ENCODE results near the gene LAMB3.

LAMB3 gene

DNA sequence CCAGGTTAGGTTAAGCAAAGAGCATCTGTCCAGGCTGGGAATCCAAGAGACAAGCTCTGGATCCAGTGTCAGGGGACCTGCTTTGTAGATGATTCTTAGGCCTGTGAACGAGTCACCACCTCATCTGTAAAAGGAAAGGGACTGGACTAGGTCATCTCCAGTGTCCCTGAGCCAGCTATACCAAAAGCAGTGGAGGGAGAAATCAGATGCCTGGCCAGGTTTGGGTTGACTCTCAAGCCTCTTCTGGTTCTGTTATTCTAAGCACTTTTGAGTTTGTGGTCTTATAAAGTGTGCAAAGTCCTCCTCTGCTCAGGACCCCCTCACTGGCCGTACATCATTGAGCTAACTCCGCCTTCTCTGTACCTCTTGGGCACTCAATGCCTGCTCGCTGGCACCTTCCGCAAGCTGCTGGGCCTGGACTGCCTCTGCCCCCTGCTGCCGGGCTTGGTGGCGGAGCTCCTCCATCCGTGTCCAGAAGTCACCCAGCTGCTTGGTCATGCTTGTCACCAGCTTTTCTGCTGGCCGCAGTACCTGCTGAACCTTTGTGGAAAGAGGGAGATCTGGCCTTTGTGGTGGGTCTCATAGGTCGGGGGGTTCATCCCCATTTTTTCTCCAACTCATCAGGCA lies 35.1 kb downstream of the LAMB3 start:
- no peak for DNase-seq

DNA sequence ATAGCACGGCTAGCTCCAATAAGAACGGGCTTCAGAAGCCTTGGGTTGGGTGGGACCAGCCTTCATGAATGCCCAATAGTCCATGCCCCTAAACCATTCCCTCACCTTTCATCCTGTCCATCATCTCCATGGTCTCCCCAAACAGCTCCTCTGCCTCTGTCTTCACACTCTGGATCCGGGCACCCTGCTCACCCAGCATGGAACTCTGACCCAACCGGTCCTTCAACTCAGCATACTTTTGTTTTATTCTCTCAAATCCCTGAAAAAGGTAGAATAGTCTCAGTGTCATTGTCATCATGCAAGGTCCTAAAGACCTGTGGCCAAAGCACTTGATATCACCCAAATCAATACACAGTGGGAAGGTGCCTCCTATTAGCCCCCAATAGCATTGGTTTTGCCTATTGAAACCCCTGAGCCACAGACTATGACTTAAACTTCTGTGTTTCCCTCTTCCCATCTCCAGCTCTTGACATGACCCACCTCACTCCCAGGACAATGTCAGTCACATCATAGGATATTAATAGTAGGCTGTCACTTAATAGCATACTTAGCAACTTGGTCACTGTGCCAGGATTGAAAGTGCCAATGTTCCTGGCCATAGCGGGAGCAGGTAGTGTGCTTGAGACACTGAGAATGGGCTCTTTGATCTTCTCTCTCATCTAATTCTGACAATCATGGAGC lies 35.7 kb downstream of the LAMB3 start:
- no peak for DNase-seq

DNA sequence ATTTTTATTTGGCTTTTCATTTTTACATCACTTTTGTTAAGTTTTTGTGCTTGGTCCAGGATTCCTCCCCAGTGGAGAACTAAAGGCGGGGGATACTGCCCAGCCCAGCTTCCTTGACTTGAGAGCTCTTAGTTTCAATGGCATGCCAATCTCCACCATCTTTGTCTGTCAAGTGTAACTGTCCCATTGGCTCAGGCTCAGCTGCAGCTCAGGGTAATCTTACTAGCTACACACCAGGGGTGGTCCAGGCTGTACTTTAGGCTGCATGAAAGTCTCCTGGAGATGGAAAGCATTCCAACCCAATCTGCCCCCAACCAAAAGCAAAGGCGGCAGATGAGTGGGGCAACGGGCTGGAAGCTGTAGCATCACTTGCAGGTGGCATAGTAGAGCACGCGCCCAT lies 37.3 kb downstream of the LAMB3 start:
- DNase-seq: no peak

DNA sequence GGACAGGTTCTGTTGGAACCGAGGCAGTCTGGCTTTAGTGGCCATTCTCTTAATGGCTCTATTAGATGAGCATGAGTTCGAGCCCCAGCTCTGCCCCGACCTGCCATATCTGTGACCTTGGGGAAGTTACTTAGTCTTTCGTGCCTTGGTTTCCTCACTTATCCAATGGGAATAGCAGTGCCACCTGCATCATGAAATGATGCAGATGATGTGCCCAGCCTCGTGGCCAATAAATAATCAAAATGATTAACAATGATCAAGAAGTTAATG lies 38.1 kb downstream of the LAMB3 start:
- DNase-seq: no peak

DNA sequence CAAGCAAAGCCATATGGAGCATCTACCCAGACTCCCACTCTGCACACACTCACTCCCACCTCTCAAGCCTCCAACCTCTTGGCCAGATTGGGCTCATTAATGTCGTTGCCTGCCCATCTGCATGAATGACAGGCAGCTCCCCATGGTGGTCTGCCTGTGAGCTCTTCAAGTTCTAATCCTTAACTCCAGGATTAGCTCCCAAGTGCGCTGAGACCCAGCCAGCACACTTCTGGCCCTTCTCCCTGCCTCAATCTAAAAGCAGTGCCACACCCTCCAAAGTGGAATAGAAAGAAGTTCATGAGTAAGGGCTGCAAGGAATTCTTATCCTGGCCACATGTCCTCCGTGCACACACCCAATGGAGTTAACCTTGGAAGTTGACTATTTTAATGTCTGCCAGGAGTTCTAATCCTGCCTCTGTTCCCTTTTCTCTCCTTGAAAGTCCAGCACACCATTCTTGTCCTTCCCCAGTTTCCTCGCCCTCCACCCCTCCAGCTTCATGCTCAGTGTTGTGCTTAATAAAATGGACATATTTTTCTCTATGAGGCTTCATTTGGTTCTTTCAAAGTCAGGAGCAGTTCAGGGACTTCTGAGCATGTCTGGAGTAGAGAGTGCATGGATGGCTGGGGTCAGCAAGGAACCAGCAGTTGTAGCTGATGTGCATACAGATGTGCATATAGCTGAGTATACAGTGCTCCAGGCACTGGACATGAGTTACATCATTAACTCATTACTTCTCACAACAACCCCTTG lies 38.6 kb downstream of the LAMB3 start:
- no peak for DNase-seq

- DNase-seq: no peak
Measured at GRCh38 chr1:209612646-209613399, 39.4 kb downstream of the LAMB3 start.

DNA sequence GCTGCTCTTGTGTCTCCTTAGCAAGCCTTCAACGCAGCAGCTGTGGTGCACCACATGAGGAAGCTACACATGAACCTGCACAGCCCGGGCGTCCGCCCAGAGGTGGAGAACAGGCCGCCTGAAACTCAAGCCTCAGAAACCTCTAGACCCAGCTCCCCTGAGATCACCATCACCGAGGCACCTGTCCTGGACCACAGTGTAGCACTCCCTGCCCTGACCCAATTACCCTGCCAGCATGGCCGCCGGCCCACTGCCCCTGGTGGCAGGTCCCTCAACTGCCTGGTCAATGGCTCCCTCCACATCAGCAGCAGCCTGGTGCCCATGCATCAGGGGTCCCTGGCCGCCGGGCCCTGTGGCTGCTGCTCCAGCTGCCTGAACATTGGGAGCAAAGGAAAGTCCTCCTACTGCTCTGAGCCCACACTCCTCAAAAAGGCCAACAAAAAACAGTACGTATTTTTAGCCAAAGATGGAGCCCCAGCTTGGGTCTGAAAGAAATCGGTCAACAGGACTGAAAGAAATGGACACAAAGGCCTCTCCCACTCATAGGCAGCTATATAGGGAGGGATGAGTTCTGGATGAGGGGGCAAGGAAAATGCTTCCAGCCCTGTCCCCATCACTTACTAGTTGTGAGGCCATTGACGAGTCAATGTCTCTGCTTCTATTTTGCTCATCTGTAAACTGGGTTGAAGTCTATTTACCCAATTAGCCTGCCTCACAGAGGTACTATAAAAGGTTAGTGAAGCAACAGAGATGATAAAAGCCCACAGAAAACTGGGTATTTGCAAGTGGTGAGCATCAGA lies 40.3 kb downstream of the LAMB3 start:
- no peak for DNase-seq

- DNase-seq: no peak
Measured at GRCh38 chr1:209610631-209610905, 41.7 kb downstream of the LAMB3 start.

DNA sequence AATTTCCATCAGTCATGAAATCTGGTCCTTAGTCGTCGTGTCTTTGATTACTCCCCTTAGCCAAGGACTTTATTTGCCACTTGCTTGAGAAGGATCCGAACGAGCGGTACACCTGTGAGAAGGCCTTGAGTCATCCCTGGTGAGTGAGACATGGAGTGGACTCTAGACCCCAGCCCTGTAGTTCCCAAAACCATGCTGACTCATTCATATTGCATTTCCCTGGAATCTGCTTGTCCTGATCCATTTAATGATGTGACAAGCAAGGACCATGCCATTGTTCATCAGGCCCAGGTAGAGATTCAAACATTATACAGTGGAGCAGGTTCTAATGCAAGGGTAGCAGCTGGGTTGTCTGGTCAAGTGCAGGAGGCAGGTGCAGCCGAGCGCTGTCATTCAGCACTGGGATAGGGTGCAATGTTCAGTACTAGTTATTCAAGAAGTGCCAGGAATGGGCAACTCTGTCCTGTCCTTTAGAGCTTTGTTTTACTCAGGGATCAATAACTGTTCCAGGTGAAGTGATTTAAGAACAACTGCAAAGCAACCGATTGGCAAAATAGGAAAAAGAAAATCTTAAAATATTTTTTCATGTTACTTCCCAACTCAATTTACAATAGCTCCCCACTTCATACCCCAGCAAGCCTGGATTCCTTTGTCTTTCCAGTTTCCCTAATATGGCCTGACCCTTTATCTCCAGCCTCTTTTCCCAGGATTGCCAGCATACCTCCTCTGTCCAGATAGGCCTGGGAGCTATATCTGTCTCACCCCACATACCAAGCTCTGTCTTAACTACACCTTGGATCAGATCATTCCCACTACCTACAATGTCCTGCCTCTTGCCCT lies 42.2 kb downstream of the LAMB3 start:
- no peak for DNase-seq

- DNase-seq: no peak
Measured at GRCh38 chr1:209609041-209609790, 43.0 kb downstream of the LAMB3 start.

- DNase-seq: no peak
Measured at GRCh38 chr1:209607795-209608178, 44.4 kb downstream of the LAMB3 start.

DNA sequence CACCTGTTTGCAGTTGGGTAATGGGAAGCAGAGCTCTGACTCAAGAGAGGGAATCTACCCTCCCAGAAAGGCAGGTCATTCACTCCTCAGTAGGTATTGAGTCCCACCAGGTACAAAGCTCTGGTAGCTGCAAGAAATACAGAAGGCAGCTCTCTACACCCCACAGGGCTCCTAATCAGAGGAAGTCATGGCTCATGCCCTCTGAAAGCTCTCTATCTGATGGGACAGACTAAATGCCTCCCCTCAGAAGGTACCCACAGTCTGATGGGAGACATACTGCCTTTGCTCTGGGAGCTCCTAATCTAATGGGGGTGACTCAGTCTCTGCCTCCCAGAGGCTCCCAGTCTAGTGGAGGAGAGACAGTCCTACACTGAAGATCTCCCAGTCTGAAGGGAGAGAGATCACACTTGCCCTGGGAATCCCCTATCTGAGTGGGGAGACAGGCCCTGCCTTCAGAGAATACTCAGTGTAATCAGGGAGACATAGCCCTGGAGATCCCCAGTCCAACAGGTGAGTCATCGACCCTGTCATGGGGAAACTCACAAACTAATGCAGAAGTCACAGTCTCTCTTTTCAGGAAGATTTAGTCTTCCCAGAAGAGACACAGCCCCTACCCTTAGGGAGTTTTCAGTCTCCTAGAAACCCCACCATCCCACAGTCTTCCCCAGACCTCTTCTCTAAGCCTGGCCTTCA lies 45.0 kb downstream of the LAMB3 start:
- no peak for DNase-seq

GRCh38 chr1:209603877-209604276 lies 48.3 kb downstream of the LAMB3 start:
- no peak for DNase-seq

GRCh38 chr1:209601809-209602657 lies 50.2 kb downstream of the LAMB3 start:
- peak; percentile 62 for DNase-seq

GRCh38 chr1:209600541-209600940 lies 51.7 kb downstream of the LAMB3 start:
- DNase-seq: no peak

DNA sequence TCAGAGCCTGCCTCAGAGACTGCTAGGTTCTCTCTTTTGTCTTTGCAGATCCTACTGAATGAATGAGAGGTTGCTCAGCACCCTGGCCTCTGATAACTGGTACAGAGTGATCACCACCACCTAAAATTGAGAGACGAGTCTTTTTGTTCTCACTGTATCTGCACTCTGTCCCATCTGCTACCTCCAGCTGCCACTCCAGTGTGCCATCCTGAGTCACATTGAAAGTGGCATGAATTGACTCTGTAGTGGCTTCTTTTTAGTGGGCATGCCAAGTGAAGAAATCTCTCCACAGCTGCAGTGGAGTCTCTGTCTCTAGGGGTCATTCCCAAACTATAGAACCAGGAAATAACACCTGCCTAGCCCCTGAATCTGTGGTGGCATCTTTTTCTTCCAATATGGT lies 54.0 kb downstream of the LAMB3 start:
- no peak for DNase-seq

GRCh38 chr1:209597499-209597898 lies 54.7 kb downstream of the LAMB3 start:
- no peak for DNase-seq

- DNase-seq: no peak
Measured at GRCh38 chr1:209595599-209596285, 56.5 kb downstream of the LAMB3 start.

DNA sequence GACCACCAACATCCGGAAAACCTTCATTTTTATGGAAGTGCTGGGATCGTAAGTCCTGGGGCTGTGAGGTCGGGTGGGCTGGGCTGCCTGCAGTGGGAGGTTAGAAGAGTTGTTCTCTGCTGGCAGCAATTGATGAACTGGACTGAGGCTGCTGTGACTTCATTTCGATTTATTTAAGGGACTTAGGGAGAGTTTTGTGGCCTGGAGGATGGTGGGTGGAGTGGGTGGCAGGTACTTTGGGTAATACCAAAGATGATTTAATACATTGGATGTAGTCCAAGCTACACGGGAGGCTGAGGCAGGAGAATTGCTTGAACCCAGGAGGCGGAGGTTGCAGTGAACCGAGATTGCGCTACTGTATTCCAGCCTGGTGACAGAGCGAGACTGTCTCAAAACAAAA lies 57.2 kb downstream of the LAMB3 start:
- DNase-seq: no peak
